ENCODE measurements around the gene DIP2A.

DIP2A gene

DNA sequence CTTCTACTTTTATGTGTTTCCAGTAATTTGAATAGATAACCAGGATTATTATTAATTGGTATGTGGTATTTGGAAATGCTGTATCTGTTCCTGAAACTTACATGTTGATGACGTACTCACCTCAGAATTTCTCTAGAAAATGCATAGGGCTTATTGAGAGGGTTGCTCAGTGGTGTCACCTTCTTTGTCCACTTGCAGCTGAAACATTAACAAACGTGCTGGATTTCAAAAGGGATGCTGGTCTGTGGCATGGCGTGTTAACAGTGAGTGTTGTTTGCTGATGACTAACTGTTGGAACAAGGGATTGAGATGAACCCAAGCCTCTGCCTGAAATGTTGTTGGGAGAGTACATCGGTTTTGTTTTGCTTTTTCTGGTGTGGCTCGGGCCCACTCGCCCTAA, 78.3 kb downstream of the DIP2A start:
- DNase-seq: no peak

DNA sequence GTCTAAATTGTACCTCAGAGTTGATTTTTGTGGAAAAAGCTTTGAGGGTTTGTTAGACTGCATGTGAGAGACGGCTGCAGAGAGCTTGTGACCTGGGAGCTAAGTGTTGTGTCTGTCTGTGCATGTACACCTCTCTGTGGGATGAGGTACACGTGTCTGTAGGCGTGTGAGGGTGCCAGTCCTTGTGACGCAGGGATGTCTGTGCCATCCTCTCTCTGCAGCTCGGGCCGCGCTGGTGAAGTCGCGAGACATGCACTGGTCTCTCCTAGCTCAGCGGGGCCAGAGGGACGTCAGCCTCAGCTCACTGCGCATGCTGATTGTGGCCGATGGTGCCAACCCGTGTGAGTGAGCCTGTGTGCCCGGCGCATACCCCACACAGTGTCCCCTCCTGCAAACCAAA, 79.6 kb downstream of the DIP2A start:
- no peak for DNase-seq

DNA sequence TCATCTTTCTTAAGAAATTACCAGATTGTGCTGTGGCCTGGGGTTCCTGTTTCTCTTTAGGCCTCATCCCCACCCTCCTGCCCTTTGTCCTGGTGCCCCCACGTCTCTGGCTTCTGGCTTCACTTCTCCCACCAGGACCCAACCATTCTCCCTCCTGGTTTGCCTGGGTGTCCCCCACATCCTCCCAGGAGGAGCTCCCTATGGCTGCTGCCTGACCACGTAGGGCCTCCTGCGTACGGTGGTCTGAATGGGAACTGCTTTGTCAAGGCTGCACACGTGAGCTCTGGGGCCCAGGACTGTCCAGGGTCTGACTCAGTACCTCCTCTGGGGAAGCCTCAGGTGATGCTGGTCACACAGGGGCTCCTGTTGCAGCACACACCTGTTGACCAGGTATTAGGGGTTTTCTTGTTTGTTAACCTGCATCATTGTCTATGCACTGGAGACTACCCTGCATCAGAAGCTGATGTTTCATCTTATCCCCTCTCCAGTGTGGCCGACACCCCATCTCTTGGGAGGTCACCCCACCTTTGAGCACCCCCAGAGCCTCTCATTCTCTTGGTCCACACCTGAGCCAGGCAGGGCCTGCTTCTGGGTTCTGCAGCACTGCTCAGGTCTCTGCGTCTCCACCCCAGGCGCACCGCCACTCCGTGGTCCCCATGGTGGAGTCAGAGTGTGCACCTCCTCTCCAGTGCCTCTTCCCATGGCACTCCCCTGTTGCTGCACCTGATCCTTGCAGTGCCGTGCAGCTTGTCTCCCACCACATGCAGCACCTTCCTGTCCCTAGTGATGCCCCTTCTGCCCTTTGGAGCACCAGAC, 80.4 kb downstream of the DIP2A start:
- DNase-seq: no peak

DNA sequence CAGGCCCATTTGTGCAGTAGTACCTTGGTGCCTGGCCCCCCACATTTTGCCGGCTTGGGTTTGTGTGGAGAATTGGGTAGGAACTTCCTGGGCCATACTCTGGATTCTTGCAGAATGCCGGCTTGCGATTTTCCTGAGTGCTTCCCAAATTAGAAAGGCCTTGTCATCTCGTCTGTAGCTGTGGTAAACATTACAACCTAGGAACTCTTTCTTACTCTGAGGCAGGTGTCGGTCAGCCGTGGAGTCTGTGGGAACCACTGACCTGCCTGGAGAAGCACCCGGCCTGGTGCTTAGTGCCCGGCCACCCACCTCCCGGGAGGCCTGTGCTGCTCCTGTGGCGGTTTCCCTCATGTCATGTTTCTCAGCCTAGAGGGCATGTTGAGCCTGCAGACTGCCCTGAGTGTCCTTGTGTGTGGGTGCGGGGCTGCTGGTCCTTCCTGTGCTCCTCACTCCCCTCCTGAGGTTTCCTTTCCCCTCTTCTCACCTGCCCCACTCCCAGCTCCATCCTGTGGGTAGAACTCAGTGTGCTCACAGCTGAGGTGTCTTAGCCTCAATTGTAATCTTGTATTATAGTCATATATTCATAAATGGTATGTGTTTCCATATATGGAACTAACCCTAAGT, 81.5 kb downstream of the DIP2A start:
- DNase-seq: no peak

DNA sequence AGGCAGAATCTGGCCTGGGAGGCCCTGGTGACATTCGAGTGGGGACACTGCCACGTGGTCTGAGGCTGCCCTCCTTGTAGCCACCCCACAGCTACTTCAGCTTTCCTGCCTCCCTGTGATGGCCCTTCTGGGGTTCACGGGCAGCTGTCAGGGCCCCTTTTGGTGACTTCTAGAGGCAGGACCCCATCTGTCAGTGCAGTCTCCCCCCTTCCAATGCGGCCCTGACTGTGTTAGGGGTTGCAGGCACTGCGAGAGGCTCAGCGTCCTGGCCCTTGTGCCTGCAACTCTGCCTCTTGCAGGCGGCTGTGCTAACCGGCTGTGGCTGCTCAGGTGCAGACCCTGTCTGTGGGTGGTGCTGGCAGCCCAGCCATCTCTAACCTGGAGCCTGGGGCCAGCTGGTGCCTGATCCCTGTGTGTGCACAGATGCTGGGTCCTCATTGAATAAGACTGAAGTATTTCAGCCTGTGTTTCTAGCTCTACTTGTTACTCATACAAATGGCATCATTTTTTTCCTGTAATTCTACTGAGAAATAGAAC, 84.0 kb downstream of the DIP2A start:
- DNase-seq: no peak

DNA sequence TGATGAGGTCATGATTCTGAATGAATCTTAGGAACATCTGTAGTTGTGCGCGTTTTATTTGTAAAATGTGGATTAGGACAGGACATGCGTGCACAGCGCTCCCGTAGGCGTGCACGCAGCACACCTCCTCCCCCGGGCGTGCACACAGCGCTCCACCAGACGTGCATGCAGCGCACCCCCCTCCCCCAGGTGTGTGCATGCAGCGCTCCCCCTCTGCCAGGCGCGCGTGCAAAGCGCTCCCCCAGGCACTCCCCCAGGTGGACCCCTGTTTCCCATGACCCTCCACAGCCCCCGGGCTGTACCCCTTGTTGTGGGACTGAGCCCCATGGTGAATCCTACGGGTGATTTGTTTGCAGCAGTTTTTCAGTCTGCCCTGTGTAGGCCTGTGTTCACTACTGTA, 84.6 kb downstream of the DIP2A start:
- no peak for DNase-seq

DNA sequence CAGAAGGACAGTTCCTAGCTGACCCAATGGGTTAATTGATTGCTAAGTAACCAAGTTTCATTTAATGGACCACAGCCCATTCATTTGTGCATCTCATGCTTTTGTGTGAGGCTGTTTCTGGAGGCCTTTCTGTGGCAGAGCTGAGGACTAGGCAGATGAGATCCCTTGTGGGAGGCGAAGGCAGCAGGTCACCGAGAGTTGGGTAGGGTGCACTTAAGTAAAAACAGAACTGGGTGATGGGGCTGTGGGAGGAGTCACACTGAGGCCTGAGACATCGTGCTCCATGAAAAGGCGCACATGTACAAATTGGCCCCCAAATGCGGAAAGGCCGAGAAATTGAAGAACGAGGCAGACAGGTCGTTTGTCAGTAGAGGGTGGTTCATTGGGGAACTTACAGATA, 85.3 kb downstream of the DIP2A start:
- no peak for DNase-seq

DNA sequence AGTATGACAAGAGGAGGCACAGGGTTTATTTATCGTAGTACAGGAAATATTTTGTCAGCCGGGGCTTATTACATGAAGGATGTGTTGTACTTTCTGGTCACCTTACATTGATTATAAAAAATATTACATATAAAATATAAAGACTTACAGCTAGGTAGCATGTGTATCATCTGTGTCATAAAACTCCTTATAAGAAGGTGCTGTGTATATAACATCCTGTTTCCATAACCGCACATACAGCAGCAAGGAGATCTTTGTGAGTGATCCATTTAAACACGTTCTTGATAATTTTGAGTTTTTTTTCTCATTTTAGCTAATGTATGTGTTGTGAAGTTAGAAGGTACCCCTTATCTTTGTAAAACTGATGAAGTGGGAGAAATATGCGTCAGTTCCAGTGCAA, 86.1 kb downstream of the DIP2A start:
- DNase-seq: no peak

DNA sequence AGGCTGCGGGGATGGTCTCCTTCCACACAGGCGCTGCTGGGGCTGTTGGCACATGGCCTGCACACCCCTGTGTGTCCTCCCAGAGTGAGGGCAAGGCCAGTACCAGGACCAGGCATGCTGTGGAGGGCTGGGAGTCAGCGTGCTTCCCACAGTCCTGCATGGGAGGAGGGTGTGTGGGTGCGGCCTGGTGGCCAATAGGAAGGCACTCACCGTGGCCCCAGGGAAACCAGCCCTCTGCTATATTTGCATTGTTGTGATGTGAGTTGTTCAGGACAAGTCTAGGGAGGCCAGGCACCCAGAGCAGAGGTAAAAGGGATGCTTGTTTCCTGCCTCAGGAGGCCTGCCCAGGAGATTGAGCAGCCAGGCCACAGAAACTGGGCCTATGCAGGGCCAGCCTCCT, 86.7 kb downstream of the DIP2A start:
- DNase-seq: no peak

DNA sequence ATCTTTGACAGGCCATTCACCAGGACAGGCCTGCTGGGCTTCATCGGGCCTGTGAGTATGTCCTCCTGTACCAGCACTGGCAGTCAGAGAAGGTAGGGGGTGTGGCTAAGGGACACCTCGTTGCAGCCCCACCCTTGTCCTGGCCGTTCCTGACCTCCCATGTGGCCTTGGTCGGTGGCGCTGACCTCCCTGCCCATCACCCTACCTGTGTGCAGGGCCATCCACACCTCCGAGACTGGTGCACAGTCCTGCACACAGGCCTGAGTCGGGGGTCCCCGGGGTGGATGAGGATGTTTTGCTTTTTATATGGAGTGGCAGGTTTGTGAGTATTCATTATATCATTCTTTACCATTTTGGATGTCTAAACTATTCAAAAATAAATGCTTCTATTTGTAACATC, 87.2 kb downstream of the DIP2A start:
- no peak for DNase-seq

DNA sequence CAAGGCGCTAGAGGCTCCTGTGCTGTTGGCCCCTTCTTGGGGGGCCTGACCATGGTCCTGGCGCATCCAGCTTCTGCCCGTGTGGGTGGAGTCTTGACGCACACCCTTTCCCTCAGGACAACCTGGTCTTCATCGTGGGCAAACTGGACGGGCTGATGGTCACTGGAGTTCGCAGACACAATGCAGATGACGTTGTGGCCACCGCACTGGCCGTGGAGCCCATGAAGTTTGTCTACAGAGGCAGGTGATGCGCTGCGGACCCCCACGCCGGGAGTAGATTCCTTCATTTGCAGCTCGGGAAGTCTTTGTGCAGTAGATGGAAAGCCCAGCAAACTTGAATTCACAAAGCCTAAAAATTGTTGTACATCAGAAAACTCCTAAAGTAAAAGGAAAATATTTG, 88.1 kb downstream of the DIP2A start:
- DNase-seq: no peak

DNA sequence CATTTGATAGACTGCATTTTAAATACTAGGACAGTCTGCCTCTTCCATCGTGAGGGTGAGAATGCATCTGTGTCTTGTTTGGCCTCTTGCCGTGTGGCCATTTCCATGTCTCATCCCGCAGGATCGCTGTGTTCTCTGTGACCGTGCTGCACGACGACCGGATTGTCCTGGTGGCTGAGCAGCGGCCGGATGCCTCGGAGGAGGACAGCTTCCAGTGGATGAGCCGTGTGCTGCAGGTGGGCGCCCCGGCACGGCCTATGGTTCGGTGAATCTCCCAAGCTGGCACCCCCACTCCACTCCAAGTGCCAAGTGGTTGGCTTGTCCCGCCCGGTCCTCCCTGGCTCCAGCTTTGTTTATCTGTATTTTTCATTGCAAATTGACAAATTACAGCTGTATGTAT, 91.0 kb downstream of the DIP2A start:
- DNase-seq: no peak

DNA sequence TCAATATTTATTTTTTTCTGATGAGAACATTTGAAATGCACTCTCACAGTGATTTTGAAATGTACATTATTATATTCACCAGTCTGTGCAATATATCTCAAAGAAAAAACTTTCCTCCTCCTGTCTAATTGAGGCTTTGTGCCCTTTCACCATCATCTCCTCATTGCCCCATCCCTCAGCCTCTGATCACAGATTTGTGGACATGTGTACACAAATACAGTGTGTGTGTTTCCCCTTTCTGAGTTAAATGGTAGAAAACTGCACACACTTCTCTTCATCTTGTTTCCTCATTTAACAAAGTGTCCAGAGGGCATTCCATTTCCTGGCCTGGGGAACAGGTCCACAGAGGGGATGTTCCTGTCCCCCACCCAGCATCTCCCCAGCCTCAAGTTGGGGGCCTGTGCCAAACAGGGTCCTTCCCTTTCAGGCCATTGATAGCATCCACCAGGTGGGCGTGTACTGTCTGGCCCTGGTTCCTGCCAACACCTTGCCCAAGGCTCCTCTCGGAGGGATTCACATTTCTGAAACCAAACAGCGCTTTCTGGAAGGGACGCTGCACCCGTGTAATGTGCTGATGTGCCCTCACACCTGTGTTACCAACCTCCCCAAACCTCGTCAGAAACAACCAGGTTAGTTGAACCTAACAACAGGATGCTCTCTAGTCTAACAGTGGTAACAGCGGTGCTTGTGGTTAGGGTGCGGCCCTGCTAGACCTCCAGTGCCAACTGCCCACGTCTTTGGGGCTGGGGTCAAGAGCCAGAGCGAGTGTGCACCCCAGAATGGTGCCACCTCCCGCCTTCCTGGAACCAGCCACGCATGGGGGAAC, 91.6 kb downstream of the DIP2A start:
- DNase-seq: no peak

DNA sequence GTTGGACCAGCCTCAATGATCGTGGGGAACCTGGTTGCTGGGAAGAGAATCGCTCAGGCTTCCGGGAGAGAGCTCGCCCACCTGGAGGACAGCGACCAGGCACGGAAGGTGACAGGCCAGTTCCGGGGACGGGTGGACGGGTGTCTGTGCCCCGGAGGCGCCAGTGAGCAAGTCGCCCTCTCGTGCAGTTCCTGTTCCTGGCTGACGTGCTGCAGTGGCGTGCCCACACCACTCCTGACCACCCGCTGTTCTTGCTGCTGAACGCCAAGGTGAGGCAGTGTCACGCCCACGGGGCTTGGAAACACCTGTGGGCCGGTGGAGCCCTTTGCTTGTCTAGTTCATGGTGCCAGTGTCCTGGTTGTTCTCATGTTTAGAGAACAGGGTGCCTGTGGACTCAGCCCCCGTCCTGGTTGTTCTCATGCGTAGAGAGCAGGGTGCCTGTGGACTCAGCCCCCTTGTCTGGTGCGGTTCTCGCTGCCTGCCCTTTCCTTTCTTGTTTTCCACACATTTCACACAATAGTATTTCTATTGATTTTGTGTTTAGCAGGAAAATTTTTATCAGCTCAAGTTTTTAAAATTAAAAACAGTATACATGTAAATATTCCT, 93.0 kb downstream of the DIP2A start:
- no peak for DNase-seq

DNA sequence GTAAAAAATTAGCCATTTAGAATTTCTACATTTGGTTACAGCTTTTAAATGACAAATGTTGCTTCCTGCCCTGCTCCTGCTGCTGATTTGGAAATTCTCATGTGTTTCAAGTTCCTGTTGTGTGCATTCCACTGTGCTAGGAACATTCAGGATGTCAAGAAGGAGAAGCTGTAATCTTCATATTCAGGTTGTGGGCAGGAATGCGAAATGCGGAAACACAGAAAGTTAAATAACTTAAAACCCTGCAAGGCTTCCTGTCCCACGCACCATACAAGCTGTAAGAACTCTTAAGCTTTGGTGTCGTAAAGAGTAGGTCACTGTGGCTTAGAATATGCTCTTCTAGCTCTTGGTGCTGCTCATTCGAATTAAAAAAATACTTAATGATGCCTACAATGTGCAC, 93.6 kb downstream of the DIP2A start:
- DNase-seq: peak; percentile 17

DNA sequence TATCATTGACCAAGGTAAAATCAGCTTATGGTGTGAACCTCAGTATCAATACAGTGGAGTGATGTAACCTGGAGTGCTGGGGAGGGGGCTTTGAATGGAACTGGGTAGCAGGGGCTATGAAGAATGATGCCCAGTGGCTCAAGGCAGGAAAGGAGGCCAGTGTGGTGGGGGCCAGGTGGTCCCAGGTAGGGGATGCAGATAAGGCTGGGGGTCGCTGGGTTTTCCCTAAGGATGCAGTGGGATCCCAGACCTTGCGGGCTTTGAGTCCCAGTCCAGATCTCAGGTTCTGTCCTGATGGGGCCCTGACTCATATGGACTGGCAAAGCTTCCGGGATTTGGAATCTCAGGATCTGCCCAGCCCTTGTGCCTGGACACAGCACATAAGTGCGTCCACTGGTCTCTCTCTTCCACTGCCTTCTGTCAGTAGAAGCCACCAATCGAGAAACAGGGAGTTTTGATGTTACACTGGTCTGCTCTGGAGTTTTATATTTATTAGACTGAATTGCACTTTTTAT, 94.2 kb downstream of the DIP2A start:
- DNase-seq: no peak

DNA sequence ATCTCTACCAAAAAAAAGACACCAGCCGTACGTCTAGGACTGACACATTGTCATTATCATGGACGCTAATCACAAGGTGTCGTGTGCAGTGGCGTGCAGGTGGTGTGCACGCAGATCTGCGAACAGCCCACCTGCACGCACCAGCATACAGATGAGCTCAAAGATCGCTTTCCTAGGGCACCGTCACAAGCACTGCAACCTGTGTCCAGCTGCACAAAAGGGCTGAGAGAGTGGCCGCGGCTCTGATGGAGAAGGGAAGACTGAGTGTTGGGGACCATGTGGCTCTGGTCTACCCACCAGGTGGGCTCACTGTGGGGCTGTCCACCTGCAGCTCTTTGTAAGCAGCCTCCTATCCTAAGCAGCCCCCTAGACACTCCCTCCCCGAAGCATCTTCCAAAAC, 95.3 kb downstream of the DIP2A start:
- no peak for DNase-seq

DNA sequence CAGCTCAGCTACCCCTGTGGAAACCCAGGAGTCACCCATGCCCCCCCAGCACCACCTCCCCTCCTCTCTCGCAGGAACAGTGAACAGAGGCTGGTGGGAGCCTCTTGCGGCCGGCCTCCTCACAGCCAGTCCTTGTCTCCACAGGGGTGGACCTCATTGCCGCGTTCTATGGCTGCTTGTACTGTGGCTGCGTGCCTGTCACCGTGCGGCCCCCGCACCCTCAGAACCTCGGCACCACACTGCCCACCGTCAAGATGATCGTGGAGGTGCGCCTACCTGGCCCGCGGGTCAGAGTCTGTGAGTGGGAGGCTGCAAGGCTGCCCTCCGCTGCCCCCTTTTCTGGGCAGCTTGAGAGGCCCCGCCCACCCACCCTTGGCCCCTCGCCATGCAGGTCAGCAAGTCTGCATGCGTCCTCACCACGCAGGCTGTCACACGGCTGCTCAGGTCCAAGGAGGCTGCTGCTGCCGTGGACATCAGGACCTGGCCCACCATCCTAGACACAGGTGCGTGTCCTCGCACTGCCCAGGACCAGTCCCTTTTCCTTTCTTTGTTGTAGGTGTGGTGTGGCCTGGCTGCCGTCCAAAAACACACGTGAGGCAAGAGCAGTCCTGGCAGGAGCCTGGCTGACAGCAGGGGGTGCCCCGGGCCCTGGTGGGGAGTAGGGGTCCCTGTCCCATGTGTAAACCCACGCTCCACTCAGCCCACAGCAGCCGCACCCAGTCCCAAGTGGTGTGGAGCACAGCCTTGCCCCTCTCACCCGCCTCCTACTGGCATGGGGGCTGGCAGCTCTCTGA, 95.9 kb downstream of the DIP2A start:
- DNase-seq: no peak

DNA sequence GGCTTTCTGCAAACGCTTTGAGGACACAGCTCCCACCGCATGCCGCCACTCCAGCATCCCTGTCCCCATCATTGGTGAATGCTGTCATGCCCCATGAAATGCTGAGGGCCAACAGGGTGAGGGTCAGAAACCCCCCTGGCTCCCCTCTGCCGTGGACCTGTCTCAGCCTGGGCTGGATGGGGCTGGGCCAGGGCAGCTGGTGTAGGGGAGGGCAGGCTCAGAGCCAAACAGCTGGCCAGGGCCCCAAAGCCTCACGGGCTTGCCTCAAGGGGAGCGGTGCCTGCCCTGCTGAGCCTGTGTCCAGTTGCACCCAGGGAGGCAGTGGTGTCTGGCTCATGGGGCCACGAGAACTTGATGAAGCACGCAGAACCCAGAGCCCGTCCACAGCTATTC, 96.5 kb downstream of the DIP2A start:
- DNase-seq: no peak

DNA sequence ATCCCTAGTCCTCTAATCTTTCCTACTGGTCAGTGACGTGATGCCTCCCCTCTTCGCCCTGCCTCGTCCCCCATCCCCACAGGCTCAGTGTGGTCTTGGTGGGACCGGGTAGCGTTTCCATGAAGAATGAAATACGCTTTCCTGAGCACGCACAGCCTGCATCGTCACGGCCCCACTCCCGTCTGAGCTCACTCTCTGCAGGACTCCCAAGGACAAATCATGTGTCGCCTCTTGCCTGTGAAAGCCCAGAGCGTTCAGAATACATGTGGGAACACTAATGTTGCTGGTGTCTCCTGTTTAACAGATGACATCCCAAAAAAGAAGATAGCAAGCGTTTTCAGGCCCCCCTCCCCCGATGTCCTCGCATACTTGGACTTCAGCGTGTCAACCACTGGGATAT, 97.0 kb downstream of the DIP2A start:
- DNase-seq: no peak

DNA sequence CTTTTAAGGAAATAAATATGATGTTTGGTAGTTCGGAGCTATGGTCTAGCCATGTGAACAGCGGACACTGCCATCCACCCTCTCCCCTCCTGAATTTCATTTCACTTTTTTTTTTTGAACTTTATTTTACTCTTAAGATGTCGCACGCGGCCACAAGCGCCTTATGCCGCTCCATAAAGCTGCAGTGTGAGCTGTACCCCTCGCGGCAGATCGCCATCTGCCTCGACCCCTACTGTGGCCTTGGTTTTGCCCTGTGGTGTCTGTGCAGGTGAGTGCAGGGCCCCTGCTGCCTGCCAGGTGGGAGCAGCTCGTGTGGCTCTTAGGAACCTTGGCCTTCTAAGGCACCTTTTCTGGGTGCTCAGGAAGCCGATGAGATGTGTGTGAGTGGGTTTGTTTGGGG, 98.1 kb downstream of the DIP2A start:
- DNase-seq: no peak

DNA sequence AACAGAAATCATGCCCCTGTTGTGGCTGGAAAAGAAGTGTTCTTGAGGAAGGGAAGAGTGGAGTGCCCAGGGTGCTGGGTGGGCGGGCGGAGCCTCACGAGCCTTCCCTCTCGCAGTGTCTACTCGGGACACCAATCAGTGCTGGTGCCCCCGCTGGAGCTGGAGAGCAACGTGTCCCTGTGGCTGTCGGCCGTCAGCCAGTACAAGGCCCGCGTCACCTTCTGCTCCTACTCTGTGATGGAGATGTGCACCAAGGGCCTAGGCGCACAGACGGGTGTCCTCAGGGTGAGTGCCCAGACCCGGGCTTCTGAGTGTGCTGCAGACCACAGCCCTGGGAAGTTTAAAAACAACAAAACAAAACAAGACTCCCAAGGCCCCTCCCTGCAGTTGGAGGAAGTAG, 98.8 kb downstream of the DIP2A start:
- no peak for DNase-seq
